Sigmoid colon (tissue), 7 donors: ENCODE data around the gene ABLIM2. TPM values are rescaled to one million over a fixed set of nuclear protein-coding genes. Genes with fewer than 3 reads are reported as not detected.

Experiments
- DNase-seq: peaks from one replicate; pipeline ENCODE4 v3.0.0-alpha.2; 2019
- H3K27ac ChIP-seq, 4 donors: fragments of 200-600 bp; sonication (generic); one replicate each; pipeline ENCODE4 v1.5.1; 2016 to 2019; ENCODE audit warnings: mild to moderate bottlenecking in 1 of 4
- H3K27me3 ChIP-seq, 3 donors: fragments of 200-600 bp; sonication (generic); one replicate each; pipeline ENCODE4 v1.5.1; 2019; ENCODE audit warnings: mild to moderate bottlenecking in 1 of 3
- H3K36me3 ChIP-seq, 4 donors: fragments of 200-600 bp; sonication (generic); one replicate each; pipeline ENCODE4 v1.5.1; 2016 to 2019
- H3K4me1 ChIP-seq, 4 donors: fragments of 200-600 bp; sonication (generic); one replicate each; pipeline ENCODE4 v1.5.1; 2017 to 2019
- H3K4me3 ChIP-seq, 4 donors: fragments of 200-600 bp; sonication (generic); one replicate each; pipeline ENCODE4 v1.5.1; 2017 to 2019; ENCODE audit warnings: mild to moderate bottlenecking in 2 of 4, moderate library complexity in 1 of 4
- H3K9me3 ChIP-seq, 4 donors: fragments of 200-600 bp in 3 of 4; sonication (generic) in 3 of 4; one replicate each; pipeline versions ENCODE4 v1.5.1 to v1.6.1; 2013 to 2019
- EP300 ChIP-seq, 4 donors: sonication (generic); formaldehyde crosslinking; IDR thresholded peaks; one replicate each; pipeline ENCODE4 v1.6.1; 2017; ENCODE audit warnings: antibody characterized with exemption in 4 of 4
- POLR2A ChIP-seq, 2 donors: fragments of 450-650 bp; IDR thresholded peaks; one replicate each; pipeline ENCODE4 v1.6.1; 2016; ENCODE audit warnings: antibody characterized with exemption in 2 of 2, mild to moderate bottlenecking in 2 of 2, moderate library complexity in 2 of 2
- POLR2AphosphoS5 ChIP-seq, 4 donors: sonication (generic); formaldehyde crosslinking; IDR thresholded peaks; one replicate each; pipeline ENCODE4 v1.6.1; 2017; ENCODE audit warnings: antibody characterized with exemption in 4 of 4
- WGBS, 2 donors: extraction: QIAGEN DNeasy Blood & Tissue Kit; methylation state at CpG; one replicate each; pipeline ENCODE4 v1.1.7; 2013; 5-methylcytosine and 5-hydroxymethylcytosine counted together
- intact Hi-C: fragments of 100-400 bp; cut with DNase I; formaldehyde crosslinking; loops from one replicate; pipeline ENCODE4 v1.15.1; 2023
- polyA plus RNA-seq, 3 donors: library from polyadenylated mRNA; stranded (reverse); fragments of 200-250 nt; gene quantifications; one replicate each; pipeline ENCODE4 v1.2.3, GENCODE V29; 2013
- total RNA-seq, 4 donors: library from RNA; depleted of rRNA; stranded (reverse); fragments of >200 nt; gene quantifications; one replicate each; pipeline ENCODE4 v1.1.0, GENCODE V29; 2016
- TF ChIP-seq, protein P1 (sequence below), 4 experiments: fragments of 450-650 bp in 3 of 4; fragments of 200-600 bp in 1 of 4; IDR thresholded peaks; one replicate each; pipeline ENCODE4 v1.5.1; 2016 to 2019; ENCODE audit warnings: antibody characterized with exemption in 4 of 4, mild to moderate bottlenecking in 3 of 4, moderate library complexity in 2 of 4
- donor health status: healthy with polysubstance abuse.
- donor health status: Bipolar disorder and iron deficiency.
- donor health status: healthy.

ABLIM2 gene
- total and polyA plus RNA-seq, 7 donors: 3.1 to 15.0 (median 7.4) TPM

DNA sequence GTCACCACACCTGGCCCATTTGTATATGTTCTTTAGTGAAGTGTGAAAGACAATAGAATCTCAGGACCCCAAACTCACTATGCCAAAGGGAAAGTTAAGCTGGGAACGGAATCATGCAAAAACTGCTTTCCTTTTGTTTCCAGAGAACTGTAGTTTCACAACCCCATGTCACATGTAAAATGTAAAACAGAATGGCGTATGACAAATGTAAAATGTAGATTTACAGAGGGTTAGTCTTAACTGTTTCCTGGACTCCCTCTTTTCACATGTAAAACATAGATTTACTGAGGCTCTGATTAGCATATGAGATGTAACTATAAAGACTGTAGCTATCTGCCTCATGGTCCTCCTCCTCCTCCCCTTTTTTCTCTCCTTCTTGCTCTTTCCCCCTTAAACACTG, 66.3 kb downstream of the ABLIM2 start:
- WGBS, 2 donors: 94 to 97% methylated on average over 2 of the region's 2 CpGs
- Histone ChIP-seq H3K27me3 (no peaks in the 10 kb centered on the region), H3K27ac (no peak overlapping the region), H3K9me3 (peaks cover 0 to 8% (median 4%) of the 10 kb centered on the region in 4 donors), H3K36me3 (no peaks in the 10 kb centered on the region), H3K4me1 (no peaks in the 10 kb centered on the region), H3K4me3 (no peak overlapping the region)
- no peak for DNase-seq
- no peak for TF ChIP-seq POLR2A (IDR thresholded peaks at IDR 0.05)
- TF ChIP-seq, protein P1, sequence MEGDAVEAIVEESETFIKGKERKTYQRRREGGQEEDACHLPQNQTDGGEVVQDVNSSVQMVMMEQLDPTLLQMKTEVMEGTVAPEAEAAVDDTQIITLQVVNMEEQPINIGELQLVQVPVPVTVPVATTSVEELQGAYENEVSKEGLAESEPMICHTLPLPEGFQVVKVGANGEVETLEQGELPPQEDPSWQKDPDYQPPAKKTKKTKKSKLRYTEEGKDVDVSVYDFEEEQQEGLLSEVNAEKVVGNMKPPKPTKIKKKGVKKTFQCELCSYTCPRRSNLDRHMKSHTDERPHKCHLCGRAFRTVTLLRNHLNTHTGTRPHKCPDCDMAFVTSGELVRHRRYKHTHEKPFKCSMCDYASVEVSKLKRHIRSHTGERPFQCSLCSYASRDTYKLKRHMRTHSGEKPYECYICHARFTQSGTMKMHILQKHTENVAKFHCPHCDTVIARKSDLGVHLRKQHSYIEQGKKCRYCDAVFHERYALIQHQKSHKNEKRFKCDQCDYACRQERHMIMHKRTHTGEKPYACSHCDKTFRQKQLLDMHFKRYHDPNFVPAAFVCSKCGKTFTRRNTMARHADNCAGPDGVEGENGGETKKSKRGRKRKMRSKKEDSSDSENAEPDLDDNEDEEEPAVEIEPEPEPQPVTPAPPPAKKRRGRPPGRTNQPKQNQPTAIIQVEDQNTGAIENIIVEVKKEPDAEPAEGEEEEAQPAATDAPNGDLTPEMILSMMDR (IDR thresholded peaks at IDR 0.05): no peak
- no peak for TF ChIP-seq EP300 (IDR thresholded peaks at IDR 0.05)
- no peak for TF ChIP-seq POLR2AphosphoS5 (IDR thresholded peaks at IDR 0.05)
- intact Hi-C loops: no loop called here

DNA sequence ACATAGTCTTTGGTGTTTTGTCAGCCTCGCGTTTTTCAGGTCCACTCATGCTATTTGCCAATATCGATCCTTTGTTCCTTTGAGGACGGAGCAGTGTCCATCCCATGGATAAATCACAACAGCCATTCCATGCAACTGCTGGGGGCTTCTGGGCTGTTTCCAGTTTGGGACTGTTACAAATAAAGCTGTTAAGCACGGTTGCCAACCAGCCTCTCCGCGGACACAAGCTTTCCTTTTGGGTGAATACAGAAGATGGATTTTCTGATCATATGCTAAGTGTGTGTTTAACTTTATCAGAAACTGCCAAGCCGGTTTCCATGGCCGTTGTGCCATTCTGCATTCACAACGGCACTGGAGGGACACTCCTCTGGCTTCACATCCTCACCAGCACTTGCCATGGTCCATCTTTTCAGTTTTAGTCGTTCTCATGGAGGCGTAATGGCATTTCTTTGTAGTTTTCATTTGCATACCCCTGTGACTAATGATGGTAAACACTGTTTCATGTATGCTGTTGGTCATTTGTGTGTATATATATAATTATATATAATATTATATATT, 67.8 kb downstream of the ABLIM2 start:
- no peak overlapping the region for H3K27ac ChIP-seq
- intact Hi-C loops: no loop called here

DNA sequence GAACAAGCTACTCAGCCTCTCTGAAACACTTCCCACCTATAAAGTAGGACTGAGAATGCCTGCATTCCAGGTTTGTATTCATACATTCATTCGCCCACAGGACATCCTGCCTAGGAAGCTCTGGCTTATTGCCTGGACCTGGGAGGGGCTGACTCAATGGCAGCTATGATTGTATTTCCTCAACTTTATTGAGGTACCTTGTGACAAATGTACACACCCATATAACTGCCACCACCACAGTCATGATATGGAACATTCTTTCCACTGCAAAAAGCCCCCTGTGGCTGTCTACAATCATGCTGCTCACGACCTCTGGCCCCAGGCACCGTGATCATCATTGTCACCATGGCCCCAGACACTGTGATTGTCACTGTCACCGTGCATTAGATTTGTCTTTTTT, 68.3 kb downstream of the ABLIM2 start:
- intact Hi-C loops: no loop called here
- H3K27me3 ChIP-seq: no peaks in the 10 kb centered on the region
- TF ChIP-seq POLR2AphosphoS5 (IDR thresholded peaks at IDR 0.05): peak in 1 of 4 donors; percentile 7
- TF ChIP-seq, protein P1 (IDR thresholded peaks at IDR 0.05): no peak
- TF ChIP-seq POLR2A (IDR thresholded peaks at IDR 0.05): no peak
- no peak for TF ChIP-seq EP300 (IDR thresholded peaks at IDR 0.05)
- no peak for DNase-seq
- no peaks in the 10 kb centered on the region for H3K36me3 ChIP-seq
- no peak overlapping the region for H3K4me3 ChIP-seq
- WGBS, 2 donors: 14 to 51% methylated on average over 4 of the region's 4 CpGs
- peaks cover 0 to 8% (median 4%) of the 10 kb centered on the region in 4 donors for H3K9me3 ChIP-seq
- no peaks in the 10 kb centered on the region for H3K4me1 ChIP-seq
- no peak overlapping the region for H3K27ac ChIP-seq

More for the DNA sequence above, 67.8 kb downstream of the ABLIM2 start:
- peaks cover 0 to 8% (median 4%) of the 10 kb centered on the region in 4 donors for H3K9me3 ChIP-seq
- no peak for DNase-seq
- no peak overlapping the region for H3K4me3 ChIP-seq
- H3K27me3 ChIP-seq: no peaks in the 10 kb centered on the region
- no peaks in the 10 kb centered on the region for H3K4me1 ChIP-seq
- 38 to 78% methylated on average over 12 of the region's 12 CpGs for WGBS, 2 donors
- H3K36me3 ChIP-seq: no peaks in the 10 kb centered on the region
- TF ChIP-seq, protein P1 (IDR thresholded peaks at IDR 0.05): no peak
- TF ChIP-seq POLR2AphosphoS5 (IDR thresholded peaks at IDR 0.05) (no peak), POLR2A (IDR thresholded peaks at IDR 0.05) (no peak), EP300 (IDR thresholded peaks at IDR 0.05) (no peak)

DNA sequence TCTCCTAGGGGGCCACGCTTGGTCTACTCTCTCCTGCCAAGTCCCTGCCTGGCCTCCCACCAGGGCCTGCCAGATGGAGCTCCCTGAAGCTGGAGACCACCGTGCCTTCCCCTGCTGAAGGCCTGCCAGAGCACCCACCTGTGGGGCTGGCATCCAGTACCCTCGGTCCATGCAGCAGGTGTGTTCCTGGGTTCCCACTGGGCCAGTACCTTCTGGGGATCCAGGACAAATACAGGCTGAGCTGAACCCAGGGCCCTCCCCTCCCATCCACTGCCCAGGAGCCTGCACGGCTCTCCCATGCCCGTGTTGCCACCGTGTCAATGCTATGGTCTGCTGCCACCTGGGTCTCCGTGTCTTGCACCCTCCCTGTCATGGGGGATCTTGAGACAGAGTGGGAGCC, 68.8 kb downstream of the ABLIM2 start:
- Histone ChIP-seq H3K27ac (no peak overlapping the region), H3K4me1 (no peaks in the 10 kb centered on the region), H3K4me3 (no peak overlapping the region), H3K27me3 (no peaks in the 10 kb centered on the region), H3K9me3 (peaks cover 0 to 8% (median 4%) of the 10 kb centered on the region in 4 donors), H3K36me3 (no peaks in the 10 kb centered on the region)
- intact Hi-C loops: no loop called here
- TF ChIP-seq POLR2AphosphoS5 (IDR thresholded peaks at IDR 0.05) (no peak), EP300 (IDR thresholded peaks at IDR 0.05) (no peak), POLR2A (IDR thresholded peaks at IDR 0.05) (no peak)
- TF ChIP-seq, protein P1 (IDR thresholded peaks at IDR 0.05): no peak
- WGBS, 2 donors: 39 to 78% methylated on average over 7 of the region's 7 CpGs
- DNase-seq: no peak
